DOHH2 (cell line): ENCODE results near the gene PRKG2.

Experiments
- CTCF ChIP-seq: fragments of 200-600 bp; sonication (generic); IDR thresholded peaks from one replicate; pipeline ENCODE4 v1.5.1; 2014; ENCODE audit warnings: antibody characterized with exemption, mild to moderate bottlenecking, low read depth, low read length; ENCODE audit not compliant: poor library complexity, severe bottlenecking
- EZH2phosphoT487 ChIP-seq: fragments of 200-600 bp; sonication (generic); IDR thresholded peaks from 2 replicates; pipeline ENCODE4 v1.6.1; 2017; ENCODE audit warnings: borderline replicate concordance, mild to moderate bottlenecking, antibody characterized with exemption, low read length, moderate library complexity, mixed read lengths

- TF ChIP-seq CTCF, result no peak
- TF ChIP-seq EZH2phosphoT487, result no peak
Observed at GRCh38 chr4:81235982-81236749, 21.1 kb upstream of the PRKG2 start.
